ENCODE data around the gene HLA-DPB1. TPM values are rescaled to one million over a fixed set of nuclear protein-coding genes. Genes with fewer than 3 reads are reported as not detected.
A peak's percentile ranks its signal among the peaks of the same experiment; 100 is the strongest.

HLA-DPB1 gene
- total and polyA plus RNA-seq, 5 donors from 2014 or later, result 144 to 335 (median 194) TPM

- no peak overlapping the region for H3K4me3 Mint-ChIP-seq
- no peaks in the 10 kb centered on the region for H3K4me1 ChIP-seq (ENCODE audit: control insufficient read depth, insufficient read depth, low read length, poor library complexity, severe bottlenecking)
- no peak overlapping the region for H3K4me3 ChIP-seq (ENCODE audit: low read depth, low read length)
- H3K36me3 Mint-ChIP-seq, result peaks cover 9% of the 10 kb centered on the region
- peaks cover 26% of the 10 kb centered on the region for H3K36me3 ChIP-seq (ENCODE audit: control insufficient read depth, insufficient read depth, low read length)
- ATAC-seq (ENCODE audit: low read depth in 2 of 2) (no peak), DNase-seq (no peak)
- no peaks in the 10 kb centered on the region for H3K27me3 Mint-ChIP-seq
- no peak overlapping the region for H3K27ac ChIP-seq (ENCODE audit: insufficient read depth, low read length, poor library complexity, severe bottlenecking)
- no peaks in the 10 kb centered on the region for H3K9me3 ChIP-seq (ENCODE audit: control insufficient read depth in 2 of 2, low read length in 2 of 2)
- no peak overlapping the region for H3K27ac Mint-ChIP-seq
- H3K4me1 Mint-ChIP-seq, result peaks cover 0 to 7% (median 1%) of the 10 kb centered on the region in 4 donors
- H3K27me3 ChIP-seq (ENCODE audit: control insufficient read depth, insufficient read depth, low read length), result no peaks in the 10 kb centered on the region
- peaks cover 0 to 5% (median 0%) of the 10 kb centered on the region in 7 donors for H3K9me3 Mint-ChIP-seq
Observed at GRCh38 chr6:33064723-33065122, 11.1 kb upstream of the HLA-DPB1 start.

DNA sequence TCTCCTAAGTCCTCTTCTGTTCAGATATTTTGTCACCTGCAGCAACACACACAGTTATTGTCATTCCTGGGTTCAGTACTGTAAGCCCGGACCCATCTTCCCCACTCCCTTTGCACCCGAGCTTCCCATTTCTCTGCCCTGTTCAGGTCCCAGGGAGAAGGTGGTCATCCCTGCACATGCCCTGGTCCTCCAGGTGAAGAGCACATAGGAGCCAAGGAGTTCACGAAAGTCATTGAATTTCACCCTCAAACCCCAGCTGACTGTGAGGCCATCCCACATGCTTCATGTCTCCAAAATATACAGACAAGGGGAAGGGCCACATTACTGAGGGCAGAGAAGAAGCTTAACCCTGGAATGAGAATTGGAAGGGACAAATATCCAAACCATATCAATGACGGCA, 10.5 kb upstream of the HLA-DPB1 start:
- Mint-ChIP-seq H3K4me1 (peaks cover 0 to 13% (median 4%) of the 10 kb centered on the region in 4 donors), H3K36me3 (peaks cover 9% of the 10 kb centered on the region), H3K27ac (no peak overlapping the region), H3K4me3 (no peak overlapping the region), H3K9me3 (peaks cover 0 to 5% (median 0%) of the 10 kb centered on the region in 7 donors), H3K27me3 (no peaks in the 10 kb centered on the region)
- DNase-seq (no peak), ATAC-seq (ENCODE audit: low read depth in 2 of 2) (no peak)
- Histone ChIP-seq H3K27ac (ENCODE audit: insufficient read depth, low read length, poor library complexity, severe bottlenecking) (no peak overlapping the region), H3K9me3 (ENCODE audit: control insufficient read depth in 2 of 2, low read length in 2 of 2) (no peaks in the 10 kb centered on the region), H3K36me3 (ENCODE audit: control insufficient read depth, insufficient read depth, low read length) (peaks cover 26% of the 10 kb centered on the region), H3K4me3 (ENCODE audit: low read depth, low read length) (no peak overlapping the region), H3K4me1 (ENCODE audit: control insufficient read depth, insufficient read depth, low read length, poor library complexity, severe bottlenecking) (no peaks in the 10 kb centered on the region), H3K27me3 (ENCODE audit: control insufficient read depth, insufficient read depth, low read length) (no peaks in the 10 kb centered on the region)

DNA sequence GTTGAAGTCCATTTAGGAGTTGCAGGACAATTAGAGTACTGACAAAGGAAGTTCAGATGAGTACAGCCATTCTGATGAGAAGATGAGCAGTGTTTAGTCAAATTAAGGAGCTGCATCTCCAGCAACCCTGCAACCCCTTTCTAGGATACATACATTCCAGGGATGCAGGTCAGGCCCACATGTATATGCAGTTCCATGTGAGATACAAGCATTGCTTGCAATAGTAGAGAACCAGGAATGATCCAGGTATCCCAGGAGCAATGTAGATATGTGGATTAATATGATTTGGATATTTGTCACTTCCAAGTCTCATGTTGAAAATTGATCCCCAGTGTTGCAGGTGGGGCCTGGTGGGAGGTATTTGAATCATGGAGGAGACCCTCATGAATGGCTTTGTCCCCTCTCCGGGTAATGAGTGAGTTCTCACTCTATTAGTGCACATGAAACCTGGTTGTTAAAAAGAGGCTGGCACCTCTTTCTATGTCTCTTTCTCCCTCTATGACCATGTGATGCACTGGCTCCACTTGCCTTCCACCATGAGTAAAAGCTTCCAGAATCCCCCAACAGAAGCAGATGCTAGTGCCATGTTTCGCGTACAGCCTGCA, 8.8 kb upstream of the HLA-DPB1 start:
- no peaks in the 10 kb centered on the region for H3K27me3 Mint-ChIP-seq
- Histone ChIP-seq H3K27me3 (ENCODE audit: control insufficient read depth, insufficient read depth, low read length) (no peaks in the 10 kb centered on the region), H3K4me3 (ENCODE audit: low read depth, low read length) (no peak overlapping the region), H3K36me3 (ENCODE audit: control insufficient read depth, insufficient read depth, low read length) (peaks cover 26% of the 10 kb centered on the region), H3K27ac (ENCODE audit: insufficient read depth, low read length, poor library complexity, severe bottlenecking) (no peak overlapping the region), H3K9me3 (ENCODE audit: control insufficient read depth in 2 of 2, low read length in 2 of 2) (no peaks in the 10 kb centered on the region), H3K4me1 (ENCODE audit: control insufficient read depth, insufficient read depth, low read length, poor library complexity, severe bottlenecking) (peaks cover 7% of the 10 kb centered on the region)
- peaks cover 4 to 28% (median 14%) of the 10 kb centered on the region in 4 donors for H3K4me1 Mint-ChIP-seq
- H3K36me3 Mint-ChIP-seq, result peaks cover 9% of the 10 kb centered on the region
- H3K4me3 Mint-ChIP-seq, result peak overlapping the region in 1 of 4 donors; percentile 76
- ATAC-seq (ENCODE audit: low read depth in 2 of 2) (no peak), DNase-seq (no peak)
- peaks cover 0 to 5% (median 0%) of the 10 kb centered on the region in 7 donors for H3K9me3 Mint-ChIP-seq
- no peak overlapping the region for H3K27ac Mint-ChIP-seq

DNA sequence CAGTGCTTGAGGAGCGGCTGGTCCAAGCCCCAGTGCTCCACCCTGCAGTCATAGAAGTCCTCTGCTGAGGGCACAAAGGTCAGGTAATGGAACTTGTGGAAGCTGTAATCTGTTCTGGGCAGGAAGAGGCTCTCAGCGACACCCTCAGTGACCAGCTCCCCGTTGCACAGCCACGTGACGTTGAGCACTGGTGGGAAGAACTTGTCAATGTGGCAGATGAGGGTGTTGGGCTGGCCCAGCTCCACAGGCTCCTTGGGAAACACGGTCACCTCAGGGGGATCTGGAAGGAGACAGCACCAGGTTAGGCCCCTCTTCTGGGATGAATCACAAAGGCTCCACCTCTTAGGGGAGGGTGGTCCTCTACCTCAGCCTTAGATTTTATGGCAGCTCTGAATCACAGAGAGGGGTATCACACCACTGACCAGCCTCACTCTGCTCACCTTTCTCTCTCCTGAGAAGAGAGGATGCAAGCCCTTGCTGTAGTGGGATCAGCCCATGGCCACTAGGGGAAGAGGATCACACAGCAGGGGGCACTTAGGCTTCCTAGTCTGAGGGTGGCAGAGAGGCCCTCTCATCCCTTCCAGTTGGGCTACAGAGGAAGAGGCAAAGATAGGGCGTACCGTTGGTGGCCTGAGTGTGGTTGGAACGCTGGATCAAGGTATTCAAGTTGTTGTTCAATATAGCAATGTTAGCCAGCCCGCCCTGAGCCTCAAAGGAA, 6.6 kb upstream of the HLA-DPB1 start:
- peaks cover 26% of the 10 kb centered on the region for H3K36me3 ChIP-seq (ENCODE audit: control insufficient read depth, insufficient read depth, low read length)
- H3K27ac ChIP-seq (ENCODE audit: insufficient read depth, low read length, poor library complexity, severe bottlenecking), result no peak overlapping the region
- peaks cover 0 to 5% (median 0%) of the 10 kb centered on the region in 7 donors for H3K9me3 Mint-ChIP-seq
- peak overlapping the region in 1 of 3 donors; percentile 54 for H3K27ac Mint-ChIP-seq
- H3K4me1 Mint-ChIP-seq, result peaks cover 15 to 33% (median 24%) of the 10 kb centered on the region in 4 donors
- peak overlapping the region in 1 of 4 donors; percentile 57 for H3K4me3 Mint-ChIP-seq
- H3K9me3 ChIP-seq (ENCODE audit: control insufficient read depth in 2 of 2, low read length in 2 of 2), result no peaks in the 10 kb centered on the region
- H3K4me1 ChIP-seq (ENCODE audit: control insufficient read depth, insufficient read depth, low read length, poor library complexity, severe bottlenecking), result peaks cover 11% of the 10 kb centered on the region
- H3K27me3 ChIP-seq (ENCODE audit: control insufficient read depth, insufficient read depth, low read length), result no peaks in the 10 kb centered on the region
- DNase-seq (no peak), ATAC-seq (ENCODE audit: low read depth in 2 of 2) (no peak)
- H3K4me3 ChIP-seq (ENCODE audit: low read depth, low read length), result no peak overlapping the region
- peaks cover 9% of the 10 kb centered on the region for H3K36me3 Mint-ChIP-seq
- H3K27me3 Mint-ChIP-seq, result no peaks in the 10 kb centered on the region

GRCh38 chr6:33070909-33071308, 4.9 kb upstream of the HLA-DPB1 start:
- peak overlapping the region; percentile 91 for H3K4me3 ChIP-seq (ENCODE audit: low read depth, low read length)
- H3K27me3 ChIP-seq (ENCODE audit: control insufficient read depth, insufficient read depth, low read length), result no peaks in the 10 kb centered on the region
- Mint-ChIP-seq H3K36me3 (peaks cover 8% of the 10 kb centered on the region), H3K4me3 (peak overlapping the region in 3 of 4 donors; percentile 87 to 94 (median 94)), H3K27me3 (no peaks in the 10 kb centered on the region), H3K4me1 (peaks cover 24 to 40% (median 31%) of the 10 kb centered on the region in 4 donors), H3K9me3 (peaks cover 0 to 5% (median 0%) of the 10 kb centered on the region in 7 donors), H3K27ac (peak overlapping the region in 2 of 3 donors; percentile 17 to 75)
- DNase-seq (no peak), ATAC-seq (ENCODE audit: low read depth in 2 of 2) (no peak)
- no peaks in the 10 kb centered on the region for H3K9me3 ChIP-seq (ENCODE audit: control insufficient read depth in 2 of 2, low read length in 2 of 2)
- no peak overlapping the region for H3K27ac ChIP-seq (ENCODE audit: insufficient read depth, low read length, poor library complexity, severe bottlenecking)
- peaks cover 18% of the 10 kb centered on the region for H3K4me1 ChIP-seq (ENCODE audit: control insufficient read depth, insufficient read depth, low read length, poor library complexity, severe bottlenecking)
- H3K36me3 ChIP-seq (ENCODE audit: control insufficient read depth, insufficient read depth, low read length), result peaks cover 21% of the 10 kb centered on the region

- peaks cover 21% of the 10 kb centered on the region for H3K36me3 ChIP-seq (ENCODE audit: control insufficient read depth, insufficient read depth, low read length)
- H3K27ac Mint-ChIP-seq, result peak overlapping the region in 1 of 3 donors; percentile 75
Observed at GRCh38 chr6:33071569-33071968, 4.2 kb upstream of the HLA-DPB1 start.

GRCh38 chr6:33072508-33073100, 3.2 kb upstream of the HLA-DPB1 start:
- peaks cover 1% of the 10 kb centered on the region for H3K36me3 Mint-ChIP-seq
- H3K9me3 ChIP-seq (ENCODE audit: control insufficient read depth in 2 of 2, low read length in 2 of 2), result no peaks in the 10 kb centered on the region
- H3K27ac ChIP-seq (ENCODE audit: insufficient read depth, low read length, poor library complexity, severe bottlenecking), result peak overlapping the region; percentile 53
- peaks cover 18% of the 10 kb centered on the region for H3K36me3 ChIP-seq (ENCODE audit: control insufficient read depth, insufficient read depth, low read length)
- H3K4me3 Mint-ChIP-seq, result peak overlapping the region; percentile 60 to 94 (median 90)
- DNase-seq (no peak), ATAC-seq (ENCODE audit: low read depth in 2 of 2) (no peak)
- peaks cover 26% of the 10 kb centered on the region for H3K4me1 ChIP-seq (ENCODE audit: control insufficient read depth, insufficient read depth, low read length, poor library complexity, severe bottlenecking)
- H3K27ac Mint-ChIP-seq, result peak overlapping the region; percentile 45 to 75 (median 60)
- H3K27me3 Mint-ChIP-seq, result no peaks in the 10 kb centered on the region
- peak overlapping the region; percentile 91 for H3K4me3 ChIP-seq (ENCODE audit: low read depth, low read length)
- no peaks in the 10 kb centered on the region for H3K27me3 ChIP-seq (ENCODE audit: control insufficient read depth, insufficient read depth, low read length)
- peaks cover 0 to under 1% (median 0%) of the 10 kb centered on the region in 7 donors for H3K9me3 Mint-ChIP-seq
- H3K4me1 Mint-ChIP-seq, result peaks cover 30 to 42% (median 37%) of the 10 kb centered on the region in 4 donors

More at GRCh38 chr6:33071569-33071968, 4.2 kb upstream of the HLA-DPB1 start:
- H3K27ac ChIP-seq (ENCODE audit: insufficient read depth, low read length, poor library complexity, severe bottlenecking), result no peak overlapping the region
- DNase-seq (no peak), ATAC-seq (ENCODE audit: low read depth in 2 of 2) (no peak)
- H3K27me3 ChIP-seq (ENCODE audit: control insufficient read depth, insufficient read depth, low read length), result no peaks in the 10 kb centered on the region
- Mint-ChIP-seq H3K4me1 (peaks cover 25 to 40% (median 32%) of the 10 kb centered on the region in 4 donors), H3K4me3 (peak overlapping the region; percentile 60 to 94 (median 90)), H3K36me3 (peaks cover 5% of the 10 kb centered on the region), H3K27me3 (no peaks in the 10 kb centered on the region), H3K9me3 (peaks cover 0 to 3% (median 0%) of the 10 kb centered on the region in 7 donors)
- H3K4me1 ChIP-seq (ENCODE audit: control insufficient read depth, insufficient read depth, low read length, poor library complexity, severe bottlenecking), result peaks cover 24% of the 10 kb centered on the region
- H3K9me3 ChIP-seq (ENCODE audit: control insufficient read depth in 2 of 2, low read length in 2 of 2), result no peaks in the 10 kb centered on the region
- peak overlapping the region; percentile 91 for H3K4me3 ChIP-seq (ENCODE audit: low read depth, low read length)
